SU-DHL-6 (cell line): ENCODE measurements around the gene SEL1L2.

ENCODE experiments used
- H2AFZ ChIP-seq: fragments of 200-600 bp; sonication (generic); 2 replicates; pipeline ENCODE4 v1.6.1; 2014; ENCODE audit warnings: low read depth, mild to moderate bottlenecking, moderate library complexity, mixed read lengths, antibody characterized with exemption, low read length; ENCODE audit not compliant: severe bottlenecking
- H3F3A ChIP-seq: fragments of 200-600 bp; shearing (Covaris generic); 2 replicates; pipeline ENCODE4 v1.6.0; 2016; ENCODE audit warnings: antibody characterized with exemption, mild to moderate bottlenecking; ENCODE audit not compliant: insufficient read depth
- H3K27ac ChIP-seq: fragments of 200-600 bp; sonication (generic); 2 replicates; pipeline ENCODE4 v1.5.1; 2016; ENCODE audit warnings: low read depth, mild to moderate bottlenecking, low read length, moderate library complexity, mixed read lengths
- H3K27me3 ChIP-seq: fragments of 200-600 bp; sonication (generic), shearing (Covaris generic); 2 replicates; pipeline ENCODE4 v1.6.0; 2014; ENCODE audit warnings: mild to moderate bottlenecking, low read length
- H3K36me3 ChIP-seq: fragments of 200-600 bp; sonication (generic); 2 replicates; pipeline ENCODE4 v1.6.1; 2014; ENCODE audit warnings: mild to moderate bottlenecking, low read length, mixed read lengths
- H3K4me2 ChIP-seq: fragments of 300-600, 200-600 bp; shearing (Covaris generic), sonication (generic); 2 replicates; pipeline ENCODE4 v1.6.0; 2014; ENCODE audit warnings: low read length, low read depth, mild to moderate bottlenecking; ENCODE audit not compliant: poor library complexity, severe bottlenecking
- H3K4me3 ChIP-seq: fragments of 200-600 bp; sonication (generic); 2 replicates; pipeline ENCODE4 v1.5.1; 2014; ENCODE audit warnings: antibody characterized with exemption, low read length, mild to moderate bottlenecking, mixed read lengths; ENCODE audit not compliant: insufficient read depth, poor library complexity, severe bottlenecking
- H3K79me2 ChIP-seq: fragments of 200-600 bp; sonication (generic); 2 replicates; pipeline ENCODE4 v1.6.1; 2014; ENCODE audit warnings: mild to moderate bottlenecking, low read length, moderate library complexity; ENCODE audit not compliant: insufficient read depth
- H3K9ac ChIP-seq: fragments of 200-600 bp; sonication (generic); 2 replicates; pipeline ENCODE4 v1.7.0; 2014; ENCODE audit warnings: mild to moderate bottlenecking, low read length
- H3K9me2 ChIP-seq: fragments of 200-600 bp; sonication (generic); replicated peaks from 2 replicates; pipeline ENCODE4 v1.6.1; 2014; ENCODE audit warnings: low read length; ENCODE audit not compliant: insufficient read depth
- H3K9me3 ChIP-seq: fragments of 200-600 bp; sonication (generic); 2 replicates; pipeline ENCODE4 v1.6.1; 2014; ENCODE audit warnings: low read length, mixed read lengths; ENCODE audit not compliant: insufficient read depth
- H4K20me1 ChIP-seq: fragments of 200-600 bp; sonication (generic); 2 replicates; pipeline ENCODE4 v1.6.1; 2014; ENCODE audit warnings: low read depth, mild to moderate bottlenecking, antibody characterized with exemption, low read length, moderate library complexity, mixed read lengths
- CTCF ChIP-seq: fragments of 200-600 bp; sonication (generic); IDR thresholded peaks from one replicate; pipeline ENCODE4 v1.5.1; 2017; ENCODE audit warnings: antibody characterized with exemption, mild to moderate bottlenecking, low read length, moderate library complexity; ENCODE audit not compliant: insufficient read depth, poor library complexity, severe bottlenecking
- EZH2phosphoT487 ChIP-seq: fragments of 200-600 bp; sonication (generic), shearing (Covaris generic); conservative IDR thresholded peaks from 2 replicates; pipeline ENCODE4 v1.6.1; 2018; ENCODE audit warnings: mild to moderate bottlenecking, antibody characterized with exemption, low read length, moderate library complexity, mixed read lengths

Gene SEL1L2

GRCh38 chr20:13878566-13878965, 111.8 kb downstream of the SEL1L2 start:
- H3K9me2 ChIP-seq, result no peaks in the 10 kb centered on the region
- H3K4me3 ChIP-seq, result no peak overlapping the region
- no peaks in the 10 kb centered on the region for H3F3A ChIP-seq
- H3K4me2 ChIP-seq, result no peak overlapping the region
- H3K79me2 ChIP-seq, result no peaks in the 10 kb centered on the region
- no peaks in the 10 kb centered on the region for H3K9me3 ChIP-seq
- H3K27ac ChIP-seq, result no peak overlapping the region
- no peak overlapping the region for H3K9ac ChIP-seq
- no peaks in the 10 kb centered on the region for H3K27me3 ChIP-seq
- TF ChIP-seq EZH2phosphoT487, result no peak
- TF ChIP-seq CTCF, result no peak
- no peaks in the 10 kb centered on the region for H3K36me3 ChIP-seq
- H4K20me1 ChIP-seq, result no peaks in the 10 kb centered on the region
- H2AFZ ChIP-seq, result no peak overlapping the region

- no peaks in the 10 kb centered on the region for H3K36me3 ChIP-seq
- H2AFZ ChIP-seq, result no peak overlapping the region
- H3K9me2 ChIP-seq, result no peaks in the 10 kb centered on the region
- H3K27ac ChIP-seq, result no peak overlapping the region
- no peaks in the 10 kb centered on the region for H3K79me2 ChIP-seq
- no peak for TF ChIP-seq CTCF
- TF ChIP-seq EZH2phosphoT487, result no peak
- no peaks in the 10 kb centered on the region for H3F3A ChIP-seq
- H4K20me1 ChIP-seq, result no peaks in the 10 kb centered on the region
- H3K4me3 ChIP-seq, result no peak overlapping the region
- no peaks in the 10 kb centered on the region for H3K27me3 ChIP-seq
- H3K9me3 ChIP-seq, result no peaks in the 10 kb centered on the region
- no peak overlapping the region for H3K4me2 ChIP-seq
- no peak overlapping the region for H3K9ac ChIP-seq
Measured at GRCh38 chr20:13877793-13878192, 112.6 kb downstream of the SEL1L2 start.

GRCh38 chr20:13875265-13875811, 115.1 kb downstream of the SEL1L2 start:
- H3K9me2 ChIP-seq, result no peaks in the 10 kb centered on the region
- H3K79me2 ChIP-seq, result no peaks in the 10 kb centered on the region
- H3K4me2 ChIP-seq, result no peak overlapping the region
- H3F3A ChIP-seq, result no peaks in the 10 kb centered on the region
- no peaks in the 10 kb centered on the region for H4K20me1 ChIP-seq
- no peaks in the 10 kb centered on the region for H3K36me3 ChIP-seq
- H3K4me3 ChIP-seq, result no peak overlapping the region
- H3K9ac ChIP-seq, result no peak overlapping the region
- H3K9me3 ChIP-seq, result no peaks in the 10 kb centered on the region
- no peak for TF ChIP-seq EZH2phosphoT487
- H2AFZ ChIP-seq, result no peak overlapping the region
- no peak overlapping the region for H3K27ac ChIP-seq
- no peaks in the 10 kb centered on the region for H3K27me3 ChIP-seq

- H3F3A ChIP-seq, result no peaks in the 10 kb centered on the region
- H2AFZ ChIP-seq, result no peak overlapping the region
- no peak overlapping the region for H3K4me3 ChIP-seq
- TF ChIP-seq EZH2phosphoT487 (no peak), CTCF (no peak)
- no peaks in the 10 kb centered on the region for H3K9me2 ChIP-seq
- H3K36me3 ChIP-seq, result no peaks in the 10 kb centered on the region
- H3K9ac ChIP-seq, result no peak overlapping the region
- no peaks in the 10 kb centered on the region for H4K20me1 ChIP-seq
- no peaks in the 10 kb centered on the region for H3K9me3 ChIP-seq
- H3K27me3 ChIP-seq, result no peaks in the 10 kb centered on the region
- no peak overlapping the region for H3K27ac ChIP-seq
- H3K79me2 ChIP-seq, result no peaks in the 10 kb centered on the region
- no peak overlapping the region for H3K4me2 ChIP-seq
Measured at GRCh38 chr20:13874394-13875157, 115.8 kb downstream of the SEL1L2 start.
